T47D (cell line): Measurements from ENCODE around the gene EXOC1L.

ENCODE experiments used
- DNase-seq, 2 experiments: peaks; one replicate each; pipeline versions ENCODE4 v3.0.0 to v3.0.0-alpha.2; 2011 to 2012; ENCODE audit warnings: low read depth in 1 of 2, low spot score in 1 of 2
- JUND ChIP-seq: IDR thresholded peaks from 2 replicates; pipeline ENCODE4 v1.6.1; 2012; ENCODE audit warnings: low read depth
- in situ Hi-C: cut with HindIII; loops from 2 replicates; pipeline ENCODE4 v1.10.0; 2016; ENCODE audit warnings: low sequenced_read_pairs, low pct_unique_long_range_greater_than_20kb

The EXOC1L gene

GRCh38 chr4:55874831-55875230 is 55.2 kb downstream of the EXOC1L start:
- DNase-seq: no peak
- in situ Hi-C loops: no loop called here
- TF ChIP-seq JUND: no peak

GRCh38 chr4:55876387-55876786 is 56.8 kb downstream of the EXOC1L start:
- in situ Hi-C loops: no loop called here
- TF ChIP-seq JUND: no peak

GRCh38 chr4:55879224-55879623 is 59.6 kb downstream of the EXOC1L start:
- in situ Hi-C loops: no loop called here
- TF ChIP-seq JUND: no peak

More at GRCh38 chr4:55876387-55876786, 56.8 kb downstream of the EXOC1L start:
- no peak for DNase-seq

GRCh38 chr4:55880652-55881280 is 61.2 kb downstream of the EXOC1L start:
- in situ Hi-C loops: no loop called here

More at GRCh38 chr4:55879224-55879623, 59.6 kb downstream of the EXOC1L start:
- DNase-seq: no peak

GRCh38 chr4:55884093-55884850 is 64.7 kb downstream of the EXOC1L start:
- in situ Hi-C loops: no loop called here
- no peak for TF ChIP-seq JUND
- DNase-seq: no peak

More at GRCh38 chr4:55880652-55881280, 61.2 kb downstream of the EXOC1L start:
- DNase-seq: peak in 1 of 2 experiments; percentile 53
- TF ChIP-seq JUND: no peak

- no peak for TF ChIP-seq JUND
- in situ Hi-C loops: no loop called here
- DNase-seq: no peak
Observed at GRCh38 chr4:55884851-55885219, 65.2 kb downstream of the EXOC1L start.
